ENCODE results near the gene SCYGR8. TPM values are rescaled to one million over a fixed set of nuclear protein-coding genes. Genes with fewer than 3 reads are reported as not detected.

SCYGR8 gene
- total and polyA plus RNA-seq, 2 of the 8 experiments (the other 6 are each of a cell fraction or from before 2014, with no cell fraction given): not detected

DNA sequence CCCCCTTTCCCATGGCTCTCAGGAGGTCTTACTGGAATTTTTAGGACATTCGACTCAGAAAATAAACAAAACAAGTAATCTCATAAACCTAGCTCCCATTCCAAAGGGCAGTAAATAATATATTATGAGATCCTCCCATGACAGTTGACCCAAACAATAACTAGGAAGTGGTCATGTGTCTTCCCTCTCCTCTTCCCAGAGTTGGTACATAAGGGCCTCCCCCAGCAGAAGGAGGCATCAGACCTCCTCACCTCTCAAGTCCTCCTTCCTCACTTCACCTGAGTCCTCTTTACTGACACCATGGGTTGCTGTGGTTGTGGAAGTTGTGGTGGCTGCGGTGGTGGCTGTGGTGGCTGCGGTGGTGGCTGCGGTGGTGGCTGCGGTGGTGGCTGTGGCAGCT, 17.7 kb upstream of the SCYGR8 start, which contains the start of gene SCYGR7 (continued):
- no peak for TF ChIP-seq RAD21 (IDR thresholded peaks at IDR 0.05 in 1 of 2, conservative IDR thresholded peaks at IDR 0.05 in 1 of 2; ENCODE audit: low read depth in 2 of 2, low read length in 2 of 2)
